Neural cell (in vitro differentiated cells): ENCODE data around the gene GET3. TPM values are rescaled to one million over a fixed set of nuclear protein-coding genes. Genes with fewer than 3 reads are reported as not detected.

Experiments used
- H2AFZ ChIP-seq: fragments of 200-600, 300-800 bp; sonication (generic), shearing (Covaris generic); 2 replicates; pipeline ENCODE4 v1.6.0; 2014; ENCODE audit warnings: low read depth, mild to moderate bottlenecking, antibody characterized with exemption, low read length, moderate library complexity
- H3F3A ChIP-seq: fragments of 200-600 bp; shearing (Covaris generic); 2 replicates; pipeline ENCODE4 v1.6.1; 2016; ENCODE audit warnings: mild to moderate bottlenecking, moderate library complexity, mixed read lengths, antibody characterized with exemption, low read length; ENCODE audit not compliant: insufficient read depth, poor library complexity, severe bottlenecking
- H3K27ac ChIP-seq: fragments of 200-600, 300-800 bp; sonication (generic), shearing (Covaris generic); 2 replicates; pipeline ENCODE4 v1.5.1; 2014; ENCODE audit warnings: mild to moderate bottlenecking, low read length, moderate library complexity
- H3K27me3 ChIP-seq: fragments of 300-800, 200-600 bp; sonication (generic), shearing (Covaris generic); 2 replicates; pipeline ENCODE4 v1.6.0; 2014; ENCODE audit warnings: mild to moderate bottlenecking, low read depth, low read length, moderate library complexity; ENCODE audit not compliant: insufficient read depth
- H3K36me3 ChIP-seq: fragments of 300-800, 200-600 bp; sonication (generic), shearing (Covaris generic); 2 replicates; pipeline ENCODE4 v1.5.1; 2014; ENCODE audit warnings: mild to moderate bottlenecking, antibody characterized with exemption, low read length, moderate library complexity; ENCODE audit not compliant: insufficient read depth
- H3K4me2 ChIP-seq: fragments of 300-800, 200-600 bp; sonication (generic), shearing (Covaris generic); 2 replicates; pipeline ENCODE4 v1.6.0; 2014; ENCODE audit warnings: mild to moderate bottlenecking, low read length
- H3K4me3 ChIP-seq: fragments of 300-800, 200-600 bp; sonication (generic), shearing (Covaris generic); 2 replicates; pipeline ENCODE4 v1.5.1; 2014; ENCODE audit warnings: mild to moderate bottlenecking, low read length, moderate library complexity
- H3K79me2 ChIP-seq: fragments of 200-600 bp; shearing (Covaris generic); replicated peaks from 2 replicates; pipeline ENCODE4 v1.6.0; 2014; ENCODE audit warnings: mild to moderate bottlenecking, low read length, moderate library complexity; ENCODE audit not compliant: insufficient read depth
- H3K9ac ChIP-seq: fragments of 300-800, 200-600 bp; sonication (generic), shearing (Covaris generic); 2 replicates; pipeline ENCODE4 v1.6.1; 2016; ENCODE audit warnings: mild to moderate bottlenecking, low read length, mixed read lengths
- H3K9me2 ChIP-seq: fragments of 200-600 bp; shearing (Covaris generic); 2 replicates; pipeline ENCODE4 v1.6.1; 2016; ENCODE audit warnings: mild to moderate bottlenecking, low read length, mixed read lengths; ENCODE audit not compliant: insufficient read depth
- H3K9me3 ChIP-seq: fragments of 200-600, 300-800 bp; sonication (generic), shearing (Covaris generic); 2 replicates; pipeline ENCODE4 v1.6.1; 2016; ENCODE audit warnings: mild to moderate bottlenecking, mixed run types, low read length, moderate library complexity, mixed read lengths
- H4K20me1 ChIP-seq: fragments of 200-600 bp; shearing (Covaris generic); 2 replicates; pipeline ENCODE4 v1.6.1; 2016; ENCODE audit warnings: mild to moderate bottlenecking, mixed run types; ENCODE audit not compliant: insufficient read depth
- EP300 ChIP-seq: fragments of 450-650 bp; conservative IDR thresholded peaks from 2 replicates; pipeline ENCODE4 v1.6.1; 2014; ENCODE audit warnings: antibody characterized with exemption, mild to moderate bottlenecking, moderate library complexity; ENCODE audit not compliant: poor library complexity, severe bottlenecking
- EZH2 ChIP-seq: fragments of 200-600, 300-800 bp; shearing (Covaris generic), sonication (generic); IDR thresholded peaks from 2 replicates; pipeline ENCODE4 v1.6.1; 2014; ENCODE audit warnings: antibody characterized with exemption, low read length, borderline replicate concordance, mild to moderate bottlenecking; ENCODE audit not compliant: insufficient read depth, poor library complexity, severe bottlenecking
- MXI1 ChIP-seq: fragments of 450-650 bp; conservative IDR thresholded peaks from 2 replicates; pipeline ENCODE4 v1.6.1; 2014; ENCODE audit warnings: antibody characterized with exemption, mild to moderate bottlenecking; ENCODE audit not compliant: poor library complexity, severe bottlenecking
- POLR2AphosphoS5 ChIP-seq: IDR thresholded peaks from 2 replicates; pipeline ENCODE4 v1.6.1; 2012
- RAD21 ChIP-seq: fragments of 450-650 bp; conservative IDR thresholded peaks from 2 replicates; pipeline ENCODE4 v1.6.1; 2014; ENCODE audit warnings: antibody characterized with exemption, mild to moderate bottlenecking, moderate library complexity
- SMC3 ChIP-seq: fragments of 450-650 bp; conservative IDR thresholded peaks from 2 replicates; pipeline ENCODE4 v1.6.1; 2014; ENCODE audit warnings: antibody characterized with exemption, mild to moderate bottlenecking, moderate library complexity; ENCODE audit not compliant: poor library complexity
- TAF1 ChIP-seq: IDR thresholded peaks from 2 replicates; pipeline ENCODE4 v1.6.1; 2012; ENCODE audit warnings: low read depth
- polyA plus RNA-seq: library from polyadenylated mRNA; depleted of rRNA; stranded (reverse); fragments of >200 nt; gene quantifications from 2 replicates; pipeline ENCODE4 v1.2.3, GENCODE V29; 2014
- TF ChIP-seq, protein P1 (sequence below): fragments of 450-650 bp; IDR thresholded peaks from 2 replicates; pipeline ENCODE4 v1.5.1; 2014; ENCODE audit warnings: antibody characterized with exemption, mild to moderate bottlenecking, moderate library complexity; ENCODE audit not compliant: poor library complexity, severe bottlenecking
- TF ChIP-seq, protein P2 (sequence below): IDR thresholded peaks from 2 replicates; pipeline ENCODE4 v1.6.1; 2012; ENCODE audit warnings: borderline replicate concordance

GET3 gene
- polyA plus RNA-seq, 1 donor from 2014 or later, result 89.6 TPM

DNA sequence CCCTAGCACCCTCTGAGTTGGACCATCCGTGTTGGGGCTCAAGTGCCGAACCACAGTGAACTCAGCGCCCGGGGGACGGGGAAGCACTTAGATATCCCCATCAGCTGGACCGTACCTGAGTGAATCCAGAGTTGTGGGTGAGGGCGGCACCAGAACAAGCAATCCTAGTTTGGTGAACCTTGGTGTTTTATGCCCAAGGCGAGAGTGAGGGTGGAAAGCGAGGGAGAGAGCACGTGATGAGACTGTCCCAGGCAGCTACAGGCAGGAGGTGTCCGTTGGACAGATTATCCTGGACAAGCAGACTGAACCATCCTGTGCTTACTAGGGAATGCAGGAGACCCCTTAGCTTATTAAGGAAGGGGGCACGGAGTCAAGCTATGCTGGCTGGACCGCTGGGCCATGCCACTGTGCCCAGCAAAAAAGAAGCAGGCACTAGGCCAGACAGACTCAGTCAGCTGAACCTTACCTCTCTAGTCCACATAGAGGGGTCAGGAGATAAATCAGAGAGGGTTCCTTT, 596 bp downstream of the GET3 start:
- no peaks in the 10 kb centered on the region for H4K20me1 ChIP-seq
- H3K79me2 ChIP-seq, result peaks cover 30% of the 10 kb centered on the region
- H3K9ac ChIP-seq, result peak overlapping the region; percentile 70
- peak overlapping the region; percentile 78 for H3K4me3 ChIP-seq
- H3F3A ChIP-seq, result no peaks in the 10 kb centered on the region
- H3K9me3 ChIP-seq, result no peaks in the 10 kb centered on the region
- no peak for TF ChIP-seq POLR2AphosphoS5
- no peak for TF ChIP-seq TAF1
- no peak for TF ChIP-seq RAD21
- no peak for TF ChIP-seq SMC3
- peak overlapping the region; percentile 43 for H2AFZ ChIP-seq
- no peaks in the 10 kb centered on the region for H3K36me3 ChIP-seq
- H3K4me2 ChIP-seq, result peak overlapping the region; percentile 70
- peak overlapping the region; percentile 89 for H3K27ac ChIP-seq
- H3K9me2 ChIP-seq, result no peaks in the 10 kb centered on the region
- no peaks in the 10 kb centered on the region for H3K27me3 ChIP-seq

DNA sequence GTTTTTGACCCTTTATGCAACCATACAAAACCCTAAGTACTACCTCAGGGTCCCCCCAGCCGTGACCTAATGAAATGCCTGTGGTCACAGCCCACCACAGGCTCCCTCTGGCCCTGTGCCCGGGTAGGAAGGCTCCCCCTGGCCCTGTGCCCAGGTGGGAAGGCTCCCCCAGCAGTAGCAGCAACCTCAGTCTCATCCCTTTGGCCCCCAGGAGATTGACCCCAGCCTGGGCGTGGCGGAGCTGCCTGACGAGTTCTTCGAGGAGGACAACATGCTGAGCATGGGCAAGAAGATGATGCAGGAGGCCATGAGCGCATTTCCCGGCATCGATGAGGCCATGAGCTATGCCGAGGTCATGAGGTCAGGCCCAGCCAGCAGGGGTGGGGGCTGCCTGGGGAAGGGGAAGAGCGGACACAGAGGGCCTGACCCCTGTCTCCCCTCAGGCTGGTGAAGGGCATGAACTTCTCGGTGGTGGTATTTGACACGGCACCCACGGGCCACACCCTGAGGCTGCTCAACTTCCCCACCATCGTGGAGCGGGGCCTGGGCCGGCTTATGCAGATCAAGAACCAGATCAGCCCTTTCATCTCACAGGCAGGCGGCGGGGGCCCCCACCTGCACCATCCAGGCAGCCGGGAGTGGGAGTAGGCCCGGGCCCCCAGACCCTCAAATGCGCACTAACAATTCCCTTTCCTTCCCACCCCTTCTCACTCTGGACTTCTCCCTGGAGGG, 8.0 kb downstream of the GET3 start:
- no peaks in the 10 kb centered on the region for H3K79me2 ChIP-seq
- H3K4me2 ChIP-seq, result no peak overlapping the region
- TF ChIP-seq TAF1 (no peak), EZH2 (no peak), SMC3 (no peak), POLR2AphosphoS5 (no peak), EP300 (no peak), MXI1 (no peak), RAD21 (no peak)
- TF ChIP-seq, protein P1, sequence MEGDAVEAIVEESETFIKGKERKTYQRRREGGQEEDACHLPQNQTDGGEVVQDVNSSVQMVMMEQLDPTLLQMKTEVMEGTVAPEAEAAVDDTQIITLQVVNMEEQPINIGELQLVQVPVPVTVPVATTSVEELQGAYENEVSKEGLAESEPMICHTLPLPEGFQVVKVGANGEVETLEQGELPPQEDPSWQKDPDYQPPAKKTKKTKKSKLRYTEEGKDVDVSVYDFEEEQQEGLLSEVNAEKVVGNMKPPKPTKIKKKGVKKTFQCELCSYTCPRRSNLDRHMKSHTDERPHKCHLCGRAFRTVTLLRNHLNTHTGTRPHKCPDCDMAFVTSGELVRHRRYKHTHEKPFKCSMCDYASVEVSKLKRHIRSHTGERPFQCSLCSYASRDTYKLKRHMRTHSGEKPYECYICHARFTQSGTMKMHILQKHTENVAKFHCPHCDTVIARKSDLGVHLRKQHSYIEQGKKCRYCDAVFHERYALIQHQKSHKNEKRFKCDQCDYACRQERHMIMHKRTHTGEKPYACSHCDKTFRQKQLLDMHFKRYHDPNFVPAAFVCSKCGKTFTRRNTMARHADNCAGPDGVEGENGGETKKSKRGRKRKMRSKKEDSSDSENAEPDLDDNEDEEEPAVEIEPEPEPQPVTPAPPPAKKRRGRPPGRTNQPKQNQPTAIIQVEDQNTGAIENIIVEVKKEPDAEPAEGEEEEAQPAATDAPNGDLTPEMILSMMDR, result no peak
- TF ChIP-seq, protein P2, sequence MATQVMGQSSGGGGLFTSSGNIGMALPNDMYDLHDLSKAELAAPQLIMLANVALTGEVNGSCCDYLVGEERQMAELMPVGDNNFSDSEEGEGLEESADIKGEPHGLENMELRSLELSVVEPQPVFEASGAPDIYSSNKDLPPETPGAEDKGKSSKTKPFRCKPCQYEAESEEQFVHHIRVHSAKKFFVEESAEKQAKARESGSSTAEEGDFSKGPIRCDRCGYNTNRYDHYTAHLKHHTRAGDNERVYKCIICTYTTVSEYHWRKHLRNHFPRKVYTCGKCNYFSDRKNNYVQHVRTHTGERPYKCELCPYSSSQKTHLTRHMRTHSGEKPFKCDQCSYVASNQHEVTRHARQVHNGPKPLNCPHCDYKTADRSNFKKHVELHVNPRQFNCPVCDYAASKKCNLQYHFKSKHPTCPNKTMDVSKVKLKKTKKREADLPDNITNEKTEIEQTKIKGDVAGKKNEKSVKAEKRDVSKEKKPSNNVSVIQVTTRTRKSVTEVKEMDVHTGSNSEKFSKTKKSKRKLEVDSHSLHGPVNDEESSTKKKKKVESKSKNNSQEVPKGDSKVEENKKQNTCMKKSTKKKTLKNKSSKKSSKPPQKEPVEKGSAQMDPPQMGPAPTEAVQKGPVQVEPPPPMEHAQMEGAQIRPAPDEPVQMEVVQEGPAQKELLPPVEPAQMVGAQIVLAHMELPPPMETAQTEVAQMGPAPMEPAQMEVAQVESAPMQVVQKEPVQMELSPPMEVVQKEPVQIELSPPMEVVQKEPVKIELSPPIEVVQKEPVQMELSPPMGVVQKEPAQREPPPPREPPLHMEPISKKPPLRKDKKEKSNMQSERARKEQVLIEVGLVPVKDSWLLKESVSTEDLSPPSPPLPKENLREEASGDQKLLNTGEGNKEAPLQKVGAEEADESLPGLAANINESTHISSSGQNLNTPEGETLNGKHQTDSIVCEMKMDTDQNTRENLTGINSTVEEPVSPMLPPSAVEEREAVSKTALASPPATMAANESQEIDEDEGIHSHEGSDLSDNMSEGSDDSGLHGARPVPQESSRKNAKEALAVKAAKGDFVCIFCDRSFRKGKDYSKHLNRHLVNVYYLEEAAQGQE, result no peak
- no peak overlapping the region for H2AFZ ChIP-seq
- no peaks in the 10 kb centered on the region for H3K36me3 ChIP-seq
- H3K4me3 ChIP-seq, result no peak overlapping the region
- no peak overlapping the region for H3K27ac ChIP-seq
- H3F3A ChIP-seq, result no peaks in the 10 kb centered on the region
- no peaks in the 10 kb centered on the region for H4K20me1 ChIP-seq
- no peaks in the 10 kb centered on the region for H3K9me3 ChIP-seq
- no peaks in the 10 kb centered on the region for H3K9me2 ChIP-seq
- no peak overlapping the region for H3K9ac ChIP-seq
- H3K27me3 ChIP-seq, result no peaks in the 10 kb centered on the region
